Measurements from ENCODE around the gene DLL1.

GRCh38 chr6:170235391-170236125, 55.3 kb downstream of the DLL1 start:
- TF ChIP-seq, protein P1, sequence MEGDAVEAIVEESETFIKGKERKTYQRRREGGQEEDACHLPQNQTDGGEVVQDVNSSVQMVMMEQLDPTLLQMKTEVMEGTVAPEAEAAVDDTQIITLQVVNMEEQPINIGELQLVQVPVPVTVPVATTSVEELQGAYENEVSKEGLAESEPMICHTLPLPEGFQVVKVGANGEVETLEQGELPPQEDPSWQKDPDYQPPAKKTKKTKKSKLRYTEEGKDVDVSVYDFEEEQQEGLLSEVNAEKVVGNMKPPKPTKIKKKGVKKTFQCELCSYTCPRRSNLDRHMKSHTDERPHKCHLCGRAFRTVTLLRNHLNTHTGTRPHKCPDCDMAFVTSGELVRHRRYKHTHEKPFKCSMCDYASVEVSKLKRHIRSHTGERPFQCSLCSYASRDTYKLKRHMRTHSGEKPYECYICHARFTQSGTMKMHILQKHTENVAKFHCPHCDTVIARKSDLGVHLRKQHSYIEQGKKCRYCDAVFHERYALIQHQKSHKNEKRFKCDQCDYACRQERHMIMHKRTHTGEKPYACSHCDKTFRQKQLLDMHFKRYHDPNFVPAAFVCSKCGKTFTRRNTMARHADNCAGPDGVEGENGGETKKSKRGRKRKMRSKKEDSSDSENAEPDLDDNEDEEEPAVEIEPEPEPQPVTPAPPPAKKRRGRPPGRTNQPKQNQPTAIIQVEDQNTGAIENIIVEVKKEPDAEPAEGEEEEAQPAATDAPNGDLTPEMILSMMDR (IDR thresholded peaks at IDR 0.05), result no peak
- TF ChIP-seq POLR2A (IDR thresholded peaks at IDR 0.05), result no peak
